ENCODE results near the gene SURF6.
"Not testable (repeated sequence)": the region's sequence is repeated elsewhere in the genome, so short reads cannot be mapped to it uniquely, and the experiment has no call there.

The SURF6 gene

GRCh38 chr9:133283255-133284032 is 52.5 kb downstream of the SURF6 start:
- not testable (repeated sequence) for DNase-seq

GRCh38 chr9:133282464-133283238 is 53.3 kb downstream of the SURF6 start:
- no peak for DNase-seq

GRCh38 chr9:133280392-133280791 is 55.6 kb downstream of the SURF6 start:
- DNase-seq = no peak
